ENCODE measurements around the gene DNAI2. TPM values are rescaled to one million over a fixed set of nuclear protein-coding genes. Genes with fewer than 3 reads are reported as not detected.

DNAI2 gene
- total and polyA plus RNA-seq, 2 donors = 0.38 to 0.78 TPM

GRCh38 chr17:74304184-74304583 lies 30.1 kb downstream of the DNAI2 start:
- Histone ChIP-seq H3K27me3 (ENCODE audit: control insufficient read depth in 2 of 2, insufficient read depth in 1 of 2, low read length in 1 of 2) (peaks cover under 1 to 7% of the 10 kb centered on the region in 2 donors), H3K9me3 (ENCODE audit: control insufficient read depth in 2 of 2, insufficient read depth in 1 of 2, low read length in 1 of 2) (peaks cover 0 to 1% of the 10 kb centered on the region in 2 donors), H3K36me3 (ENCODE audit: control insufficient read depth in 2 of 2, insufficient read depth in 2 of 2, low read length in 1 of 2) (no peaks in the 10 kb centered on the region), H3K4me1 (ENCODE audit: control insufficient read depth in 2 of 2, insufficient read depth in 2 of 2, low read length in 2 of 2) (peaks cover 0 to 2% of the 10 kb centered on the region in 2 donors), H3K27ac (ENCODE audit: low read depth in 1 of 2, low read length in 1 of 2) (no peak overlapping the region), H3K4me3 (ENCODE audit: low read length in 2 of 2) (no peak overlapping the region)
- no peak for DNase-seq (ENCODE audit: low read depth in 6 of 9, low spot score in 9 of 9)
- WGBS = 94% methylated on average over 5 of the region's 5 CpGs

GRCh38 chr17:74305865-74306654 lies 32.0 kb downstream of the DNAI2 start:
- Histone ChIP-seq H3K36me3 (ENCODE audit: control insufficient read depth in 2 of 2, insufficient read depth in 2 of 2, low read length in 1 of 2) (no peaks in the 10 kb centered on the region), H3K9me3 (ENCODE audit: control insufficient read depth in 2 of 2, insufficient read depth in 1 of 2, low read length in 1 of 2) (peaks cover 0 to 1% of the 10 kb centered on the region in 2 donors), H3K27me3 (ENCODE audit: control insufficient read depth in 2 of 2, insufficient read depth in 1 of 2, low read length in 1 of 2) (peaks cover 0 to 2% of the 10 kb centered on the region in 2 donors), H3K4me1 (ENCODE audit: control insufficient read depth in 2 of 2, insufficient read depth in 2 of 2, low read length in 2 of 2) (no peaks in the 10 kb centered on the region), H3K4me3 (ENCODE audit: low read length in 2 of 2) (no peak overlapping the region), H3K27ac (ENCODE audit: low read depth in 1 of 2, low read length in 1 of 2) (no peak overlapping the region)
- 67% methylated on average over 10 of the region's 10 CpGs for WGBS
- no peak for DNase-seq (ENCODE audit: low read depth in 6 of 9, low spot score in 9 of 9)

GRCh38 chr17:74307984-74308773 lies 34.1 kb downstream of the DNAI2 start:
- peaks cover 0 to 2% of the 10 kb centered on the region in 2 donors for H3K27me3 ChIP-seq (ENCODE audit: control insufficient read depth in 2 of 2, insufficient read depth in 1 of 2, low read length in 1 of 2)
- H3K27ac ChIP-seq (ENCODE audit: low read depth in 1 of 2, low read length in 1 of 2) = no peak overlapping the region

GRCh38 chr17:74309902-74310301 lies 35.9 kb downstream of the DNAI2 start:
- Histone ChIP-seq H3K4me3 (ENCODE audit: low read length in 2 of 2) (no peak overlapping the region), H3K9me3 (ENCODE audit: control insufficient read depth in 2 of 2, insufficient read depth in 1 of 2, low read length in 1 of 2) (peaks cover 0 to 16% of the 10 kb centered on the region in 2 donors), H3K27ac (ENCODE audit: low read depth in 1 of 2, low read length in 1 of 2) (no peak overlapping the region), H3K36me3 (ENCODE audit: control insufficient read depth in 2 of 2, insufficient read depth in 2 of 2, low read length in 1 of 2) (no peaks in the 10 kb centered on the region), H3K4me1 (ENCODE audit: control insufficient read depth in 2 of 2, insufficient read depth in 2 of 2, low read length in 2 of 2) (no peaks in the 10 kb centered on the region), H3K27me3 (ENCODE audit: control insufficient read depth in 2 of 2, insufficient read depth in 1 of 2, low read length in 1 of 2) (peaks cover 0 to 2% of the 10 kb centered on the region in 2 donors)
- 85% methylated on average over 12 of the region's 12 CpGs for WGBS
- no peak for DNase-seq (ENCODE audit: low read depth in 6 of 9, low spot score in 9 of 9)

More at GRCh38 chr17:74307984-74308773, 34.1 kb downstream of the DNAI2 start:
- DNase-seq (ENCODE audit: low read depth in 6 of 9, low spot score in 9 of 9) = no peak
- H3K4me1 ChIP-seq (ENCODE audit: control insufficient read depth in 2 of 2, insufficient read depth in 2 of 2, low read length in 2 of 2) = no peaks in the 10 kb centered on the region
- peaks cover 0 to 16% of the 10 kb centered on the region in 2 donors for H3K9me3 ChIP-seq (ENCODE audit: control insufficient read depth in 2 of 2, insufficient read depth in 1 of 2, low read length in 1 of 2)
- no peaks in the 10 kb centered on the region for H3K36me3 ChIP-seq (ENCODE audit: control insufficient read depth in 2 of 2, insufficient read depth in 2 of 2, low read length in 1 of 2)
- H3K4me3 ChIP-seq (ENCODE audit: low read length in 2 of 2) = no peak overlapping the region
- WGBS = 50% methylated on average over 15 of the region's 15 CpGs

GRCh38 chr17:74314877-74315276 lies 40.8 kb downstream of the DNAI2 start:
- no peaks in the 10 kb centered on the region for H3K36me3 ChIP-seq (ENCODE audit: control insufficient read depth in 2 of 2, insufficient read depth in 2 of 2, low read length in 1 of 2)
- H3K27me3 ChIP-seq (ENCODE audit: control insufficient read depth in 2 of 2, insufficient read depth in 1 of 2, low read length in 1 of 2) = no peaks in the 10 kb centered on the region
- no peak for DNase-seq (ENCODE audit: low read depth in 6 of 9, low spot score in 9 of 9)
- peaks cover 0 to 16% of the 10 kb centered on the region in 2 donors for H3K9me3 ChIP-seq (ENCODE audit: control insufficient read depth in 2 of 2, insufficient read depth in 1 of 2, low read length in 1 of 2)
- no peaks in the 10 kb centered on the region for H3K4me1 ChIP-seq (ENCODE audit: control insufficient read depth in 2 of 2, insufficient read depth in 2 of 2, low read length in 2 of 2)
- H3K4me3 ChIP-seq (ENCODE audit: low read length in 2 of 2) = no peak overlapping the region
- WGBS = 93% methylated on average over 15 of the region's 15 CpGs
- no peak overlapping the region for H3K27ac ChIP-seq (ENCODE audit: low read depth in 1 of 2, low read length in 1 of 2)

- WGBS = 77% methylated on average over 10 of the region's 10 CpGs
- H3K9me3 ChIP-seq (ENCODE audit: control insufficient read depth in 2 of 2, insufficient read depth in 1 of 2, low read length in 1 of 2) = peaks cover 0 to 16% of the 10 kb centered on the region in 2 donors
- no peaks in the 10 kb centered on the region for H3K4me1 ChIP-seq (ENCODE audit: control insufficient read depth in 2 of 2, insufficient read depth in 2 of 2, low read length in 2 of 2)
- no peak for DNase-seq (ENCODE audit: low read depth in 6 of 9, low spot score in 9 of 9)
- H3K36me3 ChIP-seq (ENCODE audit: control insufficient read depth in 2 of 2, insufficient read depth in 2 of 2, low read length in 1 of 2) = no peaks in the 10 kb centered on the region
- no peak overlapping the region for H3K4me3 ChIP-seq (ENCODE audit: low read length in 2 of 2)
- no peaks in the 10 kb centered on the region for H3K27me3 ChIP-seq (ENCODE audit: control insufficient read depth in 2 of 2, insufficient read depth in 1 of 2, low read length in 1 of 2)
- H3K27ac ChIP-seq (ENCODE audit: low read depth in 1 of 2, low read length in 1 of 2) = no peak overlapping the region
Measured at GRCh38 chr17:74316220-74316619, 42.2 kb downstream of the DNAI2 start.

- Histone ChIP-seq H3K27ac (ENCODE audit: low read depth in 1 of 2, low read length in 1 of 2) (no peak overlapping the region), H3K27me3 (ENCODE audit: control insufficient read depth in 2 of 2, insufficient read depth in 1 of 2, low read length in 1 of 2) (peaks cover 0 to 6% of the 10 kb centered on the region in 2 donors), H3K4me3 (ENCODE audit: low read length in 2 of 2) (no peak overlapping the region), H3K9me3 (ENCODE audit: control insufficient read depth in 2 of 2, insufficient read depth in 1 of 2, low read length in 1 of 2) (peaks cover 0 to 11% of the 10 kb centered on the region in 2 donors), H3K36me3 (ENCODE audit: control insufficient read depth in 2 of 2, insufficient read depth in 2 of 2, low read length in 1 of 2) (no peaks in the 10 kb centered on the region), H3K4me1 (ENCODE audit: control insufficient read depth in 2 of 2, insufficient read depth in 2 of 2, low read length in 2 of 2) (no peaks in the 10 kb centered on the region)
- 84% methylated on average over 16 of the region's 16 CpGs for WGBS
- DNase-seq (ENCODE audit: low read depth in 6 of 9, low spot score in 9 of 9) = no peak
Measured at GRCh38 chr17:74317071-74317470, 43.0 kb downstream of the DNAI2 start.

- Histone ChIP-seq H3K9me3 (ENCODE audit: control insufficient read depth in 2 of 2, insufficient read depth in 1 of 2, low read length in 1 of 2) (no peaks in the 10 kb centered on the region), H3K36me3 (ENCODE audit: control insufficient read depth in 2 of 2, insufficient read depth in 2 of 2, low read length in 1 of 2) (no peaks in the 10 kb centered on the region), H3K4me1 (ENCODE audit: control insufficient read depth in 2 of 2, insufficient read depth in 2 of 2, low read length in 2 of 2) (no peaks in the 10 kb centered on the region), H3K27ac (ENCODE audit: low read depth in 1 of 2, low read length in 1 of 2) (no peak overlapping the region), H3K4me3 (ENCODE audit: low read length in 2 of 2) (no peak overlapping the region), H3K27me3 (ENCODE audit: control insufficient read depth in 2 of 2, insufficient read depth in 1 of 2, low read length in 1 of 2) (peaks cover 0 to 10% of the 10 kb centered on the region in 2 donors)
- WGBS = 94% methylated on average over 10 of the region's 10 CpGs
- no peak for DNase-seq (ENCODE audit: low read depth in 6 of 9, low spot score in 9 of 9)
Measured at GRCh38 chr17:74318391-74318790, 44.4 kb downstream of the DNAI2 start.

- Histone ChIP-seq H3K4me1 (ENCODE audit: control insufficient read depth in 2 of 2, insufficient read depth in 2 of 2, low read length in 2 of 2) (peaks cover 2 to 4% of the 10 kb centered on the region in 2 donors), H3K36me3 (ENCODE audit: control insufficient read depth in 2 of 2, insufficient read depth in 2 of 2, low read length in 1 of 2) (no peaks in the 10 kb centered on the region), H3K27me3 (ENCODE audit: control insufficient read depth in 2 of 2, insufficient read depth in 1 of 2, low read length in 1 of 2) (peaks cover 23 to 55% of the 10 kb centered on the region in 2 donors), H3K4me3 (ENCODE audit: low read length in 2 of 2) (no peak overlapping the region), H3K9me3 (ENCODE audit: control insufficient read depth in 2 of 2, insufficient read depth in 1 of 2, low read length in 1 of 2) (no peaks in the 10 kb centered on the region), H3K27ac (ENCODE audit: low read depth in 1 of 2, low read length in 1 of 2) (no peak overlapping the region)
- DNase-seq (ENCODE audit: low read depth in 6 of 9, low spot score in 9 of 9) = no peak
- 98% methylated on average over 6 of the region's 6 CpGs for WGBS
Measured at GRCh38 chr17:74324521-74324920, 50.5 kb downstream of the DNAI2 start.
